Naive B cell (primary cell): ENCODE data around the gene CDC14B. TPM values are rescaled to one million over a fixed set of nuclear protein-coding genes. Genes with fewer than 3 reads are reported as not detected.

Experiments
- ATAC-seq, 2 donors: fragments of 150-1000 bp; cut with Tn5 transposase; 2 replicates each; pipeline ENCODE4 v1.10.0; 2021; ENCODE audit warnings: low read depth in 2 of 2, mild to moderate bottlenecking in 2 of 2, moderate library complexity in 2 of 2
- DNase-seq: peaks from one replicate; pipeline ENCODE4 v3.0.0; 2022
- H3K27ac Mint-ChIP-seq, 6 donors: one replicate each; pipeline ENCODE4 v1.8.0; 2020 to 2022; ENCODE audit warnings: mild to moderate bottlenecking in 6 of 6, mixed read lengths in 6 of 6, moderate library complexity in 5 of 6, inconsistent platforms in 2 of 6
- H3K27me3 Mint-ChIP-seq, 3 donors: one replicate each; pipeline ENCODE4 v1.8.0; 2021 to 2022; ENCODE audit warnings: mixed read lengths in 3 of 3, mild to moderate bottlenecking in 1 of 3
- H3K36me3 Mint-ChIP-seq, 2 donors: one replicate each; pipeline ENCODE4 v1.8.0; 2020 to 2022; ENCODE audit warnings: mixed read lengths in 2 of 2, inconsistent platforms in 1 of 2, mild to moderate bottlenecking in 1 of 2
- H3K4me1 Mint-ChIP-seq, 3 donors: one replicate each; pipeline ENCODE4 v1.8.0; 2020 to 2022; ENCODE audit warnings: mixed read lengths in 3 of 3, inconsistent platforms in 1 of 3, mild to moderate bottlenecking in 1 of 3, moderate library complexity in 1 of 3
- H3K4me3 Mint-ChIP-seq, 8 donors: one replicate each; pipeline ENCODE4 v1.8.0; 2020 to 2022; ENCODE audit warnings: mild to moderate bottlenecking in 8 of 8, mixed read lengths in 8 of 8, moderate library complexity in 8 of 8, inconsistent platforms in 2 of 8
- H3K9me3 Mint-ChIP-seq, 7 donors: one replicate each; pipeline ENCODE4 v1.8.0; 2020 to 2022; ENCODE audit warnings: mixed read lengths in 7 of 7, mild to moderate bottlenecking in 5 of 7, inconsistent platforms in 2 of 7, moderate library complexity in 1 of 7
- polyA plus RNA-seq, 6 donors: library from polyadenylated mRNA; unstranded; fragments of 300-500 nt; fragmentation: Illumina TruSeq; gene quantifications; one replicate each; pipeline ENCODE4 v1.2.3, GENCODE V29; 2021; ENCODE audit warnings: low read depth in 6 of 6

CDC14B gene
- polyA plus RNA-seq, 6 donors from 2014 or later: 2.9 to 7.9 (median 5.2) TPM

DNA sequence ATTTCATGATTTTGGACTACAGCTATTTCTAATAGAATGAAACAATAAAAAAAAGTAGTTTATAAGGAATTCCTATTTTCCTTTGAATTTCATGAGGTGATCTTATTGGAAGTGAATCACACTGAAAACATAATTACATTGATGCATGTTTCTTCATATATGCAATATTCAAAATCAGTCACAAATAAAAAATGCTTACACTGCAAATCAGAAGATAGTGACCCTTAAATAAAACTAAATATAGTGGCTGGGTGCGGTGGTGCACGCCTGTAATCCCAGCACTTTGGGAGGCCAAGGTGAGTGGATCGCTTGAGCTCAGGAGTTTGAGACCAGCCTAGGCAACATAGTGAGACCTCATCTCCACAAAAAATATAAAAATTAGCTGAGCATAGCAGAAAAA lies 79.5 kb downstream of the CDC14B start:
- H3K9me3 Mint-ChIP-seq: no peaks in the 10 kb centered on the region
- H3K36me3 Mint-ChIP-seq: peaks cover 0 to 15% of the 10 kb centered on the region in 2 donors
- ATAC-seq (no peak), DNase-seq (no peak)
- no peak overlapping the region for H3K27ac Mint-ChIP-seq
- H3K4me3 Mint-ChIP-seq: no peak overlapping the region
- no peaks in the 10 kb centered on the region for H3K27me3 Mint-ChIP-seq
- H3K4me1 Mint-ChIP-seq: no peaks in the 10 kb centered on the region

DNA sequence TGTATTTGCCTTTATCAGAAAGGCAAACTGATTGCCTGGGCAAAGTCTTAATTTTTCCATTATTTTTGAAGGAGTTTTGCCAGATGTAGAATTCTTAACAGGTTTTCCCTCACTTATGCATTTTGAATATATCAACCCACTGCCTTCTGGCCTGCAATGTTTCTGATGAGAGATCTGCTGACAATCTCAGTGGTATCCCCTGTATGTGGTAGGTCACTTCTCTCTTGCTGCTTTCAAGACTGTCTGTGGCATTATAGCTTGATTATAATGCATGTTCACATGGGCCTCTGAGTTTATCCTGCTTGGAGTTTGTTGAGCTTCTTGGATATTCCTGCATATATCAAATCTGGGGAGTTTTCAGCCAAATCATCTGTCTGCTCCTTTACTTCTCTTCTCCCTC lies 87.5 kb downstream of the CDC14B start:
- ATAC-seq: no peak
- peaks cover 2 to 17% (median 7%) of the 10 kb centered on the region in 7 donors for H3K9me3 Mint-ChIP-seq
- no peak for DNase-seq
- peaks cover 0 to 15% (median 0%) of the 10 kb centered on the region in 3 donors for H3K27me3 Mint-ChIP-seq
- H3K36me3 Mint-ChIP-seq: peaks cover 17 to 19% of the 10 kb centered on the region in 2 donors
- no peak overlapping the region for H3K27ac Mint-ChIP-seq
- no peak overlapping the region for H3K4me3 Mint-ChIP-seq
- H3K4me1 Mint-ChIP-seq: no peaks in the 10 kb centered on the region

DNA sequence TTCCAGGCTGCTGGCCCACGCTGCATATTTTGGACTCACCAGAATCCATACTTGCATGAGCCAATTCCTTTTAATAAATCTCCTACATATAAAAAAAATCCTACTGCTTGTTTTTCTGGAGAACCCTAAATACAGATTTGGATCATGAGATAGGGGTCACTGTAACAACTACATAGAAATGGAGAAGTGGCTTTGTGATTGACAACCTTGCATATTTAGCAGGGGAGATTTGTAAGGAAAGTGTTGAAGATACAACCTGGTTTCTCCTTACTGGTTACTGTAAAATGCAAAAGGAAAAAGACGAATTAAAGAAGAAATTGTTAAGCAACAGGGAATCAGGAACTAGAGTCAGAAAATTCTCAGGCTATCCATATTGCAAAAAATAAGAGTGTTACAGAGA lies 94.9 kb downstream of the CDC14B start:
- H3K36me3 Mint-ChIP-seq: peaks cover 4 to 23% of the 10 kb centered on the region in 2 donors
- no peaks in the 10 kb centered on the region for H3K4me1 Mint-ChIP-seq
- H3K27me3 Mint-ChIP-seq: no peaks in the 10 kb centered on the region
- no peak overlapping the region for H3K4me3 Mint-ChIP-seq
- H3K9me3 Mint-ChIP-seq: peaks cover 0 to 2% (median 0%) of the 10 kb centered on the region in 7 donors
- ATAC-seq: no peak
- peak overlapping the region in 2 of 6 donors; percentile 41 to 61 for H3K27ac Mint-ChIP-seq
- DNase-seq: no peak

DNA sequence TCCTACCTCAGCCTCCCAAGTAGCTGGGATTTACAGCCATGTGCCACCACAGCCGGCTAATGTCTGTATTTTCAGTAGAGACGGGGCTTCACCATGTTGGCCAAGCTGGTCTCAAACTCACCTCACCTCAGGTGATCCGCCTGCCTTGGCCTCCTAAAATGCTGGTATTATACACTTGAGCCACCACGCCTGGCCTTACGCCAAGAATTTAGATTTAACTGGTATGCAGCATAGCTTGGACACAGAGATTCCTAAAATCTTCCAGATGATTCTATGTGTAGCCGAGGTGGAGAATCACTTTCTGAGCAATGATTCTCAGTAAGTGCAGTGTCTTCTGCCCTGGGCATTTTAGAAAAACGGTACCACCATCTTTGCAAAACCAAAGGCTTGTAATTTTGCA lies 95.6 kb downstream of the CDC14B start:
- Mint-ChIP-seq H3K4me1 (no peaks in the 10 kb centered on the region), H3K4me3 (no peak overlapping the region), H3K27ac (no peak overlapping the region), H3K36me3 (peaks cover 4 to 23% of the 10 kb centered on the region in 2 donors), H3K9me3 (peaks cover 0 to 2% (median 0%) of the 10 kb centered on the region in 7 donors), H3K27me3 (no peaks in the 10 kb centered on the region)
- DNase-seq: no peak
- ATAC-seq: no peak

DNA sequence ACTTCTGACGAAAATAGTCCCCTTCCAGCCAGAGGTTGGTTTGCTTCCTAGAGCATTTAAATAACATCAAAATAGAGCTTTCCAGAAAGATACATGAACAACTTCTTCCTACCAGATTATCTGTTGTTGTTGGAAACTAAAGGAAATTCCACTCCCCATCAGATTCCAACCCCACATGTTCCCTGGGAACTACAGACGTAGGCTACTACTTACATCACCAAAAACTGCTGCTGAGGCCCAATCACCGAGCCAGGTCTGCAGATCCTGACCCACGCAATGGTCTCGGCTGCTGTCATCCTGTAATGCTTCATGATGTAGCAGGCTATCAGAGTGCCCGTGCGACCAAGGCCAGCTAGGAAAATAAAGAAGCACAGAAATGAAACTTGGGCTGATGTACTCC lies 96.3 kb downstream of the CDC14B start:
- DNase-seq (no peak), ATAC-seq (no peak)
- Mint-ChIP-seq H3K9me3 (peaks cover 0 to 4% (median 0%) of the 10 kb centered on the region in 7 donors), H3K27me3 (no peaks in the 10 kb centered on the region), H3K4me3 (no peak overlapping the region), H3K27ac (no peak overlapping the region), H3K36me3 (peaks cover 4 to 23% of the 10 kb centered on the region in 2 donors), H3K4me1 (no peaks in the 10 kb centered on the region)

DNA sequence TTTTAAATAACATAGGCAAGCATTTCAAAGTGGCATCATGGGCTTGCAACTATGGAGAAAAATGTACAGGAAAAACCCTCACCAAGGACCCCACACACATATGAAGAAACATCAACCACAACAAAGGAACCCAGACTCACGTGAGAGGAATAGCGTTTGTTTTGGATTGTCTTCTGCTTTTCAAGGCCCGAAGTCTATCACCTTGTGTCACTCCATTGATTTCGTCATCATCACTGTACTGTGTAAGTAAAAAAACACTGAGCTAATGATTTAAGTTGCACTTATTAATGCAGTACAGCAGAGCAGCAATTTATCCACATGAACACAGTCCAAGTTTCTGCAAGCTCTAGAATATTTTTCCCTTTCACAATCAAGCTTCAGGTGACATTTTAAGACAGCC lies 97.3 kb downstream of the CDC14B start:
- ATAC-seq (no peak), DNase-seq (no peak)
- Mint-ChIP-seq H3K36me3 (peaks cover 4 to 15% of the 10 kb centered on the region in 2 donors), H3K27me3 (no peaks in the 10 kb centered on the region), H3K4me1 (no peaks in the 10 kb centered on the region), H3K4me3 (no peak overlapping the region), H3K9me3 (peaks cover 0 to 4% (median 0%) of the 10 kb centered on the region in 7 donors), H3K27ac (no peak overlapping the region)

DNA sequence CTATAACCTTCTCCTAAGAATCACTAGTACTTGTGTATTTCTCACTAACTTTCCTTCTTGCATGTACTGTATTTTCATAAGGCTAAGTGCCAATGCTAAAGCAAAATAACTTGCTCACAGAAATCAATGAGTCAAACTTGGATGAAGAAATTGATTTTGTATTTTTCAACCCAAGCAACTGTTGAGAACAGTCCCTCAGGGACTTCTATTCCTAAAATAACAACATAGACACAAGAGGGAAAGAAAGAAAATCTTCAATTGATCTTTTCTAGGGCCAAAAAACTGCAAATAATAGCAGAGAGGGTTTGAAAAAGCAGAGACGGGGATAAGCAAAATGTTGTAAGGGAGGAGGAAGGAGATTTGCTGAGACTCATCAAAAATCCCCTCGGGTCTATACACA lies 99.9 kb downstream of the CDC14B start:
- Mint-ChIP-seq H3K27me3 (no peaks in the 10 kb centered on the region), H3K9me3 (peaks cover 0 to 2% (median 0%) of the 10 kb centered on the region in 7 donors), H3K27ac (no peak overlapping the region), H3K36me3 (peaks cover 0 to 12% of the 10 kb centered on the region in 2 donors), H3K4me3 (no peak overlapping the region), H3K4me1 (no peaks in the 10 kb centered on the region)
- DNase-seq (no peak), ATAC-seq (no peak)

DNA sequence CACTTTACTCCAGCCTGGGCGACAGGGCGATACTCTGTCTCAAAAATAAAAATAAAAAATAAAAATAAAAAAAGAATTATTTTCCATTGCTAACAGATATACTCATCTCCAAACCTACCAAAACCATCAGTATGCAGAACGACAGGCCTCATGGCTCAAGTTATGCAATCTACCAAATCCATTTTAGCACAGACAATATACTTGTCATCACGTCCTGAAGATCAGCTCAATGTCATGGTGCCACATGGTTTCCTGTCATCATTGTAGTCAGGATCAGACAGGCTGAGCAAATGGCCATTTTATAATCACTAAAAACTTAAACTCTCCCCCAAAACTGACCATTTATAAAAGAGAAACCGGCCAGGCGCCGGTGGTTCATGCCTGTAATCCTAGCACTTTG lies 100.5 kb downstream of the CDC14B start:
- peaks cover 0 to 2% (median 0%) of the 10 kb centered on the region in 7 donors for H3K9me3 Mint-ChIP-seq
- ATAC-seq: no peak
- no peak overlapping the region for H3K27ac Mint-ChIP-seq
- no peak overlapping the region for H3K4me3 Mint-ChIP-seq
- H3K4me1 Mint-ChIP-seq: no peaks in the 10 kb centered on the region
- no peak for DNase-seq
- H3K27me3 Mint-ChIP-seq: no peaks in the 10 kb centered on the region
- peaks cover 2 to 8% of the 10 kb centered on the region in 2 donors for H3K36me3 Mint-ChIP-seq

DNA sequence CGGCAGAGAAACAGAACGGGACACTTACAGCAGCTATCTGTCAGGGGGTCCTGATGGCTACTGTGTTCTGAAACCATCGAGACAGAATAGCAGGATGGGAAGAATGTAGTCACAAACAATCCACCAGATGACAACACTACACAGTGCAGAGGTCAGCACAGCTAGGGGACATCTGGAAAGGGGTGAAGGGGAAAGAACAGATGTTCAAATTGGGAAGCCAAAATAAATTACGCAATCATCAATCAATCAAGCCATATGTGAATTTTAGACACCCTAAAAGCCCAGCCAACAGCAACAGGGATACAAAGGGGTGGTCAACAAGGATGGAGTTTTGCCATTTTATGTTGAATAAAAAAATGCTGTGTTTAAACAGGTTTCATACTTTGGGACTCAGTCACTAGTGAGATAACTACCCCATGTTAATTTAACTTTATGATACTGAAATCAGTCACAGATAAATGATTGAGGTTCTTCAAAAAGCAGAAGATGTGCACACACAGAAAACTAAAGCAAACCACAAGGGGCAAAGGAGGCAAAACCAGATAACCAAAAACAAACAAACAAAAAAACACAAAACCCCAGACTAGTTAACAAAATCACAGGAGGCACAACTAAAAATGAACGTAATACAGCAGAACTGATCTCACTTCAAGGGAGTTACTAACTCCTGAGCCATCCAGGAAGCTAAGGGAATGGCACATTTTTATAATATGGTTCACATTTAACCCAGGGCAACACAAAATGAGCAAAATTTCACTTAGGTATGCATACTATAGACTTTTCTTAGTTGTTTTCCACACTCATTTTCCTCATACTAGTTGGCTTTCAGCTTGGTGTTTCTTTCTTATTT lies 103.8 kb downstream of the CDC14B start:
- H3K4me3 Mint-ChIP-seq: no peak overlapping the region
- H3K27ac Mint-ChIP-seq: peak overlapping the region in 1 of 6 donors; percentile 0
- DNase-seq (no peak), ATAC-seq (no peak)
- H3K36me3 Mint-ChIP-seq: peaks cover 0 to 10% of the 10 kb centered on the region in 2 donors
- H3K4me1 Mint-ChIP-seq: no peaks in the 10 kb centered on the region
- H3K9me3 Mint-ChIP-seq: peaks cover 0 to 2% (median 0%) of the 10 kb centered on the region in 7 donors
- peaks cover 0 to 4% (median 0%) of the 10 kb centered on the region in 3 donors for H3K27me3 Mint-ChIP-seq

DNA sequence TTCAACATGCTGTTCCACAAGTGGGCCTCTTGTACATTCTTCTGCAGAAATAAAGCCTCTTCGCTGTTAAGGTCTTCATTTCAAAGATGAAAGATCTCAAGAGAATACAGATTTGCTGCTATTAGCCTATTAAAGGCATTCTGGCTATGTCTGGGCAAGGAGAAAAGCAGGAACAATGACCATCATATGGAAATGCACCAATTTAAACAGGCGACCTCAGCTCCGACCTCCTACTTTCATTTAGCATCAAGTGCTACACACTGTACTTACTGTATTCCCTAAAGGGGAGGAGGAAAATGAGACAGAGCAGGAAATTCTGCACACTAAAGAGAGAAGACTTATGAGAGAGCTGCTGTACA lies 104.9 kb downstream of the CDC14B start:
- Mint-ChIP-seq H3K36me3 (peaks cover 0 to 10% of the 10 kb centered on the region in 2 donors), H3K4me1 (no peaks in the 10 kb centered on the region), H3K9me3 (peaks cover 0 to 2% (median 0%) of the 10 kb centered on the region in 7 donors), H3K27me3 (peaks cover 0 to 4% (median 0%) of the 10 kb centered on the region in 3 donors), H3K4me3 (no peak overlapping the region), H3K27ac (no peak overlapping the region)
- DNase-seq (no peak), ATAC-seq (no peak)

DNA sequence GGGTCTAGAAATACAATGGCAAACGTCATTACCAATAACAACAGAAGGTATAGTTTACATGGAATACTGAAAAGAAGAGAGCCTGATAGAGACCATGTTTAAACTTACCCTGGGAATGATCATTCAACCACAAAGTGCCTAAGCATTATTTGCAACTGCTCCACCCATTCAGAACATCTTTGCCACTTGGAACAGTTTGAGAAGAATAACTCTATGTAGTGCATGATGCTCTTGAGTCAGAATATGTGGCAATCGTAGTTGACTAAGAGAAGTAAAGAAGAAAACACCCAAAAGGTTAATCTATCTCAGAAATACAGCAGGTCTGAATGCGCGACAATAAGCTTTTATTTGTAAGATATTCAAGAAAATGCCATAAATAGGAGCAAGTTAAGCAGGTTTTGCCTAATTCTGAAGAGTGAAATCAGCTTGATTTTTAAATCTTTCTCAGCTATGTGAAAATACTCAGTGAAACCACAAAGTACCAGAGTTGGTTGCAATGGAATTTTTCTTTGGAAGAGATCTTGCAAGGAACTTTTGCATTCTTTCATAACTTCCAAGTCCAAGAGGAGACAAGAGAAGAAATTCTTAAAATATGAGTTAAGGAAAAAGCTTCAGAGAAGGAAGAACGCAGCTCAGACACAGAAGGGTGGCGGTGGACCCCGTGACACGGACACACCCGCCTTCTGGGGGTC lies 105.4 kb downstream of the CDC14B start:
- no peak overlapping the region for H3K27ac Mint-ChIP-seq

DNA sequence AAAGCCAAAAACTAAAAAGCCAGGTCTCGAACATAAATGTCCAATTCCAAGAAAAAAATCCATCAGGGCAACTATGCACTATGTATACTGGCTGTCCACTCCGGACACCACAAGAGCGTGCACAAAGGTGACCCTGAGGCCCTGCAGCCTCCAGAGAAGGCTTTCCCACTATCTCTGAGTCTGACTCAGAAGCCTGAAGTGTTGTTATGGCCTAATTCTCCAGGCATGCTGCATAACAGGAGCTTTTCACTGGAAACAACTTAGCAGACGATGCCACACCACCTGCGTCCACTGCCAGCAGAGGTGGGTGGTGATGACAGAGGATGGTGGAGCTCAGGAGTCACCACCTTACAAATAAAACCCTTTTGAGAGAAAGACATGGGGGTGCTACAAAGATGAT lies 106.0 kb downstream of the CDC14B start:
- Mint-ChIP-seq H3K9me3 (peaks cover 0 to 2% (median 0%) of the 10 kb centered on the region in 7 donors), H3K27me3 (peaks cover 0 to 4% (median 0%) of the 10 kb centered on the region in 3 donors), H3K4me1 (no peaks in the 10 kb centered on the region), H3K36me3 (peaks cover 0 to 10% of the 10 kb centered on the region in 2 donors), H3K4me3 (no peak overlapping the region), H3K27ac (peak overlapping the region in 1 of 6 donors; percentile 58)
- DNase-seq: no peak
- ATAC-seq: no peak

More for the DNA sequence above, 105.4 kb downstream of the CDC14B start:
- Mint-ChIP-seq H3K4me3 (no peak overlapping the region), H3K36me3 (peaks cover 0 to 10% of the 10 kb centered on the region in 2 donors), H3K4me1 (no peaks in the 10 kb centered on the region), H3K27me3 (peaks cover 0 to 4% (median 0%) of the 10 kb centered on the region in 3 donors), H3K9me3 (peaks cover 0 to 2% (median 0%) of the 10 kb centered on the region in 7 donors)
- ATAC-seq (no peak), DNase-seq (no peak)

DNA sequence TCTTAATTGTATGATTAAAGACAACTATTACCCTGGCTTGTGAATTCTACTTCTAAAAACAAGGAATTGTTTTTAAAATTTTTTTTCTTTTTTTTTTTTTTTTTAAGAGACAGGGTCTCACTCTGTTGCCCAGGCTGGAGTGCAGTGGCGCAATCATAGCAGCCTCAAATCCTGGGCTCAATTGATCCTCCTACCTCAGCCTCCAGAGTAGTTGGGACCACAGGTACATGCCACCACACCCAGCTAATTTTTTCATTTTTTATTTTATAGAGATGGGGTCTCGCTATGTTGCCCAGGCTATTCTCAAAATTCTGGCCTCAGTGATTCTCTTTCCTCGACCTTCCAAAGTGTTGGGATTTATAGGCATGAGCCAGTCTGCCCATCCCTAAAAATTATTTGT lies 107.4 kb downstream of the CDC14B start:
- Mint-ChIP-seq H3K27ac (no peak overlapping the region), H3K27me3 (peaks cover 0 to 4% (median 0%) of the 10 kb centered on the region in 3 donors), H3K9me3 (no peaks in the 10 kb centered on the region), H3K36me3 (peaks cover 0 to 14% of the 10 kb centered on the region in 2 donors), H3K4me3 (no peak overlapping the region), H3K4me1 (no peaks in the 10 kb centered on the region)
- no peak for ATAC-seq
- DNase-seq: no peak

DNA sequence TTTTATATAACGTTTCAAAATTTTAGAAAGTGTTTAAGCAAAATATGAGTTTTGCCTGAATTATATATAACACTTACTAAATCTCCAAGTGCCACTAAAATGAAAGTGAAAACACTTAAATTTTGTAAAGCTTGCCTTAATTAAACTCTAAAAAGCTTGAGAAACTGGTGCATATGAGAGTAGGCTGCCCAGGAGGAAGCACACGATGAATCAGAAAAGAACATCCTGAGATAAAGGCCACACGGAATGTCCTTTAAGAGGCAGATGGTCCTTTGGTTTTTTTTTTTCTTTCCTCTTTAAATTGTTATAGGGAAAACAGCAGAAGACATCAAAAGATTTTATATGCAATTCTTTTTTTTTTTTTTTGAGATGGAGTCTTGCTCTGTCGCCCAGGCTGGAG lies 109.4 kb downstream of the CDC14B start:
- H3K4me3 Mint-ChIP-seq: no peak overlapping the region
- H3K4me1 Mint-ChIP-seq: no peaks in the 10 kb centered on the region
- peaks cover 0 to 4% (median 0%) of the 10 kb centered on the region in 3 donors for H3K27me3 Mint-ChIP-seq
- H3K9me3 Mint-ChIP-seq: no peaks in the 10 kb centered on the region
- H3K36me3 Mint-ChIP-seq: peaks cover 0 to 14% of the 10 kb centered on the region in 2 donors
- no peak for ATAC-seq
- H3K27ac Mint-ChIP-seq: no peak overlapping the region
- no peak for DNase-seq
